Lung (tissue), 12 donors: ENCODE results near the gene DOCK10. TPM values are rescaled to one million over a fixed set of nuclear protein-coding genes. Genes with fewer than 3 reads are reported as not detected.
A peak's percentile ranks its signal among the peaks of the same experiment; 100 is the strongest.

Experiments
- ATAC-seq: fragments of 200-7000 bp; cut with Tn5 transposase; one replicate; pipeline ENCODE4 v1.9.1; 2020; ENCODE audit warnings: moderate number of reproducible peaks; ENCODE audit not compliant: insufficient read depth, low FRiP score
- DNase-seq, 3 donors: peaks; one replicate each; pipeline ENCODE4 v3.0.0-alpha.2; 2013 to 2017
- H3K27ac ChIP-seq, 2 donors: one replicate each; pipeline ENCODE4 v1.5.1; 2013; ENCODE audit warnings: mild to moderate bottlenecking in 2 of 2, moderate library complexity in 2 of 2, control low read depth in 1 of 2, inconsistent platforms in 1 of 2, low read depth in 1 of 2, low read length in 1 of 2
- H3K27me3 ChIP-seq, 3 donors: one replicate each; pipeline ENCODE4 v1.5.1; 2013; ENCODE audit warnings: low read length in 2 of 3; ENCODE audit not compliant: control insufficient read depth in 3 of 3, insufficient read depth in 3 of 3
- H3K36me3 ChIP-seq, 4 donors: one replicate each; pipeline ENCODE4 v1.5.1; 2013; ENCODE audit warnings: low read length in 4 of 4, mild to moderate bottlenecking in 1 of 4, moderate library complexity in 1 of 4; ENCODE audit not compliant: control insufficient read depth in 4 of 4, insufficient read depth in 4 of 4
- H3K4me1 ChIP-seq, 5 donors: one replicate each; pipeline ENCODE4 v1.5.1; 2013; ENCODE audit warnings: low read length in 5 of 5, mild to moderate bottlenecking in 2 of 5, moderate library complexity in 1 of 5; ENCODE audit not compliant: control insufficient read depth in 5 of 5, insufficient read depth in 5 of 5
- H3K4me3 ChIP-seq: one replicate; pipeline ENCODE4 v1.5.1; 2013; ENCODE audit warnings: mild to moderate bottlenecking, control low read depth, moderate library complexity
- H3K9ac ChIP-seq, 2 donors: one replicate each; pipeline ENCODE4 v1.5.1; 2013; ENCODE audit warnings: low read length in 2 of 2, control low read depth in 1 of 2; ENCODE audit not compliant: insufficient read depth in 1 of 2
- H3K9me3 ChIP-seq, 4 donors: one replicate each; pipeline ENCODE4 v1.5.1; 2013; ENCODE audit warnings: low read length in 3 of 4, mild to moderate bottlenecking in 1 of 4, moderate library complexity in 1 of 4; ENCODE audit not compliant: control insufficient read depth in 4 of 4, insufficient read depth in 3 of 4
- WGBS, 2 donors: extraction: QIAGEN DNeasy Blood & Tissue Kit; methylation state at CpG; one replicate each; pipeline ENCODE4 v1.1.7; 2013; 5-methylcytosine and 5-hydroxymethylcytosine counted together
- polyA plus RNA-seq, 2 donors: library from polyadenylated mRNA; stranded (reverse); fragments of 200-250 nt; gene quantifications; one replicate each; pipeline ENCODE4 v1.2.1, GENCODE V29; 2013
- total RNA-seq, 2 donors: library from RNA; depleted of rRNA in 1 of 2; stranded (reverse); fragments of >200 nt in 1 of 2; gene quantifications; one replicate each; pipeline ENCODE4 v1.2.1, GENCODE V29; 2014 to 2021
- TF ChIP-seq, protein P1 (sequence below): IDR thresholded peaks from 2 replicates; pipeline ENCODE4 v1.5.1; 2012; ENCODE audit warnings: mild to moderate bottlenecking; ENCODE audit errors: control extremely low read depth, extremely low read depth
- donor health status: control.
- donor health status: control.
- donor health status: Bipolar disorder and iron deficiency.
- donor health status: healthy.
- donor health status: DM: yes; HTN: yes; CAD: no.

DOCK10 gene
- total and polyA plus RNA-seq, 4 donors = 3.1 to 39.8 (median 18.0) TPM

DNA sequence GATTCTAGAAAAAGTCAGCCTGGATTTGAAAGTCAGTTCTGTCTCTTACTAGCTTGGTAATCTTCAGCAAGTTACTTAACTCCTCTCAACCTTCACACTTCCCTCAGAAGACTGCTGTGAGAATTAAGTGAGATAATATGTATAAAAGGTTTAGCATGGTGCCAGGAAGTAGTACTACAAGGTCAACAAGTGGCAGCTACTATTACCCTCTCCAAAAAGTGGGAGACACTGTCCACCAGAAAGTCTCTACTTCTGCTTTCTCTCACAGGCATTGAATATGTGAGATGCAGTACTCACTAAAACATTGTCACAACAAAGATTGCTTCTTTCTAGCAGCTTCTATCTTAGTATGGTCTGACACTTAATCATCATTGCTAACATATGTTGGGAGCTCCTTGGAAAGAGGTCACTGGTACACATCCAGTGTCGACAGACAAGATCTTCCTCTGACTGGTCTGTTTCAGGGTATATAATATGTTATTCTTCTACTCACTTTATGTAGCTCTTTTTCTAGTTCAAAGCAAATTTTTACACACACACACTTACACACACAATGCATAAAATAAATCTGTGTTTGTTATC is 47.9 kb downstream of the DOCK10 start:
- Histone ChIP-seq H3K4me1 (peaks cover 0 to 68% (median 23%) of the 10 kb centered on the region in 5 donors), H3K9ac (no peak overlapping the region), H3K4me3 (no peak overlapping the region), H3K27ac (no peak overlapping the region), H3K36me3 (no peaks in the 10 kb centered on the region), H3K9me3 (no peaks in the 10 kb centered on the region), H3K27me3 (no peaks in the 10 kb centered on the region)
- ATAC-seq (no peak), DNase-seq (peak in 2 of 3 donors; percentile 70 to 78)
- TF ChIP-seq, protein P1, sequence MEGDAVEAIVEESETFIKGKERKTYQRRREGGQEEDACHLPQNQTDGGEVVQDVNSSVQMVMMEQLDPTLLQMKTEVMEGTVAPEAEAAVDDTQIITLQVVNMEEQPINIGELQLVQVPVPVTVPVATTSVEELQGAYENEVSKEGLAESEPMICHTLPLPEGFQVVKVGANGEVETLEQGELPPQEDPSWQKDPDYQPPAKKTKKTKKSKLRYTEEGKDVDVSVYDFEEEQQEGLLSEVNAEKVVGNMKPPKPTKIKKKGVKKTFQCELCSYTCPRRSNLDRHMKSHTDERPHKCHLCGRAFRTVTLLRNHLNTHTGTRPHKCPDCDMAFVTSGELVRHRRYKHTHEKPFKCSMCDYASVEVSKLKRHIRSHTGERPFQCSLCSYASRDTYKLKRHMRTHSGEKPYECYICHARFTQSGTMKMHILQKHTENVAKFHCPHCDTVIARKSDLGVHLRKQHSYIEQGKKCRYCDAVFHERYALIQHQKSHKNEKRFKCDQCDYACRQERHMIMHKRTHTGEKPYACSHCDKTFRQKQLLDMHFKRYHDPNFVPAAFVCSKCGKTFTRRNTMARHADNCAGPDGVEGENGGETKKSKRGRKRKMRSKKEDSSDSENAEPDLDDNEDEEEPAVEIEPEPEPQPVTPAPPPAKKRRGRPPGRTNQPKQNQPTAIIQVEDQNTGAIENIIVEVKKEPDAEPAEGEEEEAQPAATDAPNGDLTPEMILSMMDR = no peak
- 72 to 92% methylated on average over 1 of the region's 1 CpG for WGBS, 2 donors

DNA sequence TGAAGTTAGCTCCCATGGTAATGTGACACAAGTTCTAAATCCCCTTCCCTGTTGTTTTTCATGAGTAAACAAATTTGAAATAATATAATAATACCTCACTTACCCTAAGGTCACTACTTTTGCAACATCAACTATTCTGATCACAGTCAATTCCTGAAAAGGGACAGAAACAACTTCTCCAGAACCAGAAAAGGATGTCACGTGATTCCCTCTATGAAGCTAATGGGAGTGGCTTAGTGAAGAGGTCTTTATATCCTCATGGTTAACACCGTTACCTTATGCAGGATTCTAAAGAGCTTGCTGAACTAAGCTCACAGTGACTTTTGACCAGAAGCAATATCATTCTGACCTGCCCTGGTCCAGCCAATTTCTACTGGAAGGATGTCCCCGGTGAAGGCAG is 51.6 kb downstream of the DOCK10 start:
- TF ChIP-seq, protein P1 = no peak
- Histone ChIP-seq H3K4me1 (peaks cover 0 to 47% (median 14%) of the 10 kb centered on the region in 5 donors), H3K9ac (no peak overlapping the region), H3K27ac (no peak overlapping the region), H3K9me3 (peaks cover 0 to 2% (median 0%) of the 10 kb centered on the region in 4 donors), H3K36me3 (no peaks in the 10 kb centered on the region), H3K4me3 (no peak overlapping the region), H3K27me3 (no peaks in the 10 kb centered on the region)
- WGBS, 2 donors = 88 to 93% methylated on average over 3 of the region's 3 CpGs
- no peak for DNase-seq
- ATAC-seq = no peak

DNA sequence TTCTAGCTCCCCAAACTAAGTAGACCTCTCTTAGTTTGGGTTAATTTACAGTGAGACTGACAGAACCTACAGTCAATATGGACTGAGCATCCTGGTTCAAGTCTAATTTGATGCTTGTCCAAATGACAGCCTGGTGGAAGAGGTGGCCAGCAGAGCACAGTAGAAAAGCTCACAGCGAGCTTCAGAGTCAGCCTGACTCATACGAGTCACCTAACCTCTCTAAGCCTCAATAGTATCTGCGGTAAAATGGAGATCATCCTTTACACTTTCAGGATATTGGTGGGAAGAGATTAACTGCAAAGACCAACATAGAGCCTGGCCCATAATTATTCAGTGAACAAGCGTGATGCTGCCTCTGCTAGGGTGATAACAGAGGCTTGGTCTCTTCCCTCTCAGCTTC is 54.5 kb downstream of the DOCK10 start:
- no peak for DNase-seq
- ATAC-seq = no peak
- no peaks in the 10 kb centered on the region for H3K27me3 ChIP-seq
- H3K4me1 ChIP-seq = peaks cover 0 to 42% (median 4%) of the 10 kb centered on the region in 5 donors
- no peaks in the 10 kb centered on the region for H3K36me3 ChIP-seq
- no peak overlapping the region for H3K9ac ChIP-seq
- no peak overlapping the region for H3K4me3 ChIP-seq
- H3K27ac ChIP-seq = no peak overlapping the region
- 92 to 98% methylated on average over 4 of the region's 4 CpGs for WGBS, 2 donors
- peaks cover 0 to 2% (median 0%) of the 10 kb centered on the region in 4 donors for H3K9me3 ChIP-seq
- TF ChIP-seq, protein P1 = no peak

DNA sequence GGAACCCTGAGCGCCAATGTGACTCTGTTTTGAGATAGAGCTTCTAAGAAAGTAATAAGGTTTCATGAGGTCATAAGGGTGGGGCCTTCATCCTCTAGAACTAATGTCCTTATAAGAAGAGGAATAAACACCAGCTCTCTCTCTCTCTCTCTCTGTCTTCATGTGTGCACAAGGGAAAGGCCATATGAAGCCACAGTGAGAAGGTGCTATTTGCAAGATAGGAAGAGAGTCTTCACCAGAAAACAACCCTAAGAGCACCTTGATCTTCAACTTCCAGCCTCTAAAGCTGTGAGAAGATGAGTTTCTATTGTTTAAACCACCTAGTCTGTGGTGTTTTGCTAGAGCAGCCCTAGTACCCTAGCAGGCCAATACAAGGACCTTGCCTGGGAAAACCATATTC is 55.8 kb downstream of the DOCK10 start:
- 94 to 97% methylated on average over 1 of the region's 1 CpG for WGBS, 2 donors
- ATAC-seq = no peak

More for the DNA sequence above, 55.8 kb downstream of the DOCK10 start:
- TF ChIP-seq, protein P1 = no peak
- Histone ChIP-seq H3K4me3 (no peak overlapping the region), H3K27me3 (no peaks in the 10 kb centered on the region), H3K36me3 (no peaks in the 10 kb centered on the region), H3K4me1 (peaks cover 0 to 33% (median 2%) of the 10 kb centered on the region in 5 donors), H3K27ac (no peak overlapping the region), H3K9me3 (peaks cover 0 to 2% (median 0%) of the 10 kb centered on the region in 4 donors), H3K9ac (no peak overlapping the region)
- DNase-seq = no peak
